Smooth muscle cell (in vitro differentiated cells): ENCODE measurements around the gene ATAD2B. TPM values are rescaled to one million over a fixed set of nuclear protein-coding genes. Genes with fewer than 3 reads are reported as not detected.

ENCODE experiments used
- DNase-seq: peaks from one replicate; lab custom pipeline; 2025; ENCODE audit not compliant: unreplicated experiment; lab: John Stamatoyannopoulos, UW
- H2AFZ ChIP-seq: fragments of 200-600 bp; sonication (generic); 2 replicates; pipeline ENCODE4 v1.6.0; 2016; ENCODE audit warnings: antibody characterized with exemption, low read depth, mild to moderate bottlenecking
- H3F3A ChIP-seq: fragments of 200-600 bp; sonication (generic); 2 replicates; pipeline ENCODE4 v1.6.0; 2017; ENCODE audit warnings: antibody characterized with exemption, low read depth
- H3K27ac ChIP-seq: fragments of 200-600 bp; sonication (generic); 2 replicates; pipeline ENCODE4 v1.5.1; 2016; ENCODE audit warnings: low read depth, mild to moderate bottlenecking
- H3K27me3 ChIP-seq: fragments of 200-600 bp; sonication (generic); 2 replicates; pipeline ENCODE4 v1.6.1; 2016; ENCODE audit warnings: low read depth, mild to moderate bottlenecking
- H3K36me3 ChIP-seq: fragments of 200-600 bp; sonication (generic); 2 replicates; pipeline ENCODE4 v1.5.1; 2016; ENCODE audit warnings: low read depth
- H3K4me1 ChIP-seq: fragments of 200-600 bp; sonication (generic); 2 replicates; pipeline ENCODE4 v1.5.1; 2016; ENCODE audit warnings: low read depth
- H3K4me2 ChIP-seq: fragments of 200-600 bp; sonication (generic); 2 replicates; pipeline ENCODE4 v1.6.0; 2016; ENCODE audit warnings: mild to moderate bottlenecking
- H3K4me3 ChIP-seq: fragments of 200-600 bp; sonication (generic); 2 replicates; pipeline ENCODE4 v1.5.1; 2016; ENCODE audit warnings: mild to moderate bottlenecking
- H3K79me2 ChIP-seq: fragments of 200-600 bp; sonication (generic); 2 replicates; pipeline ENCODE4 v1.6.0; 2016; ENCODE audit warnings: low read depth, mild to moderate bottlenecking
- H3K9ac ChIP-seq: fragments of 200-600 bp; sonication (generic); 2 replicates; pipeline ENCODE4 v1.6.0; 2016; ENCODE audit warnings: low read depth
- H3K9me3 ChIP-seq: fragments of 200-600 bp; sonication (generic); replicated peaks from 2 replicates; pipeline ENCODE4 v1.5.1; 2016; ENCODE audit warnings: low read depth
- H4K20me1 ChIP-seq: fragments of 200-600 bp; sonication (generic); 2 replicates; pipeline ENCODE4 v1.6.0; 2016; ENCODE audit warnings: low read depth
- WGBS: methylation state at CpG from one replicate; pipeline ENCODE4 v1.1.7; 2016; ENCODE audit warnings: low lambda C conversion rate; 5-methylcytosine and 5-hydroxymethylcytosine counted together
- polyA plus RNA-seq: library from polyadenylated mRNA; unstranded; fragments of >200 nt; fragmentation: Nextera tagmentation; extraction: Ambion mirVana; gene quantifications from 2 replicates; pipeline ENCODE4 v1.2.1, GENCODE V29; 2016
- total RNA-seq: library from RNA; depleted of rRNA; stranded (reverse); fragments of >200 nt; gene quantifications from 2 replicates; pipeline ENCODE4 v1.2.3, GENCODE V29; 2014
- TF ChIP-seq, protein P1 (sequence below): fragments of 200-600 bp; sonication (generic); IDR thresholded peaks from 2 replicates; pipeline ENCODE4 v1.5.1; 2017; ENCODE audit warnings: borderline replicate concordance, mild to moderate bottlenecking, antibody characterized with exemption; ENCODE audit not compliant: insufficient read depth, poor library complexity, severe bottlenecking

The ATAD2B gene
- total and polyA plus RNA-seq, 2 experiments from 2014 or later = 6.2 to 17.5 TPM

DNA sequence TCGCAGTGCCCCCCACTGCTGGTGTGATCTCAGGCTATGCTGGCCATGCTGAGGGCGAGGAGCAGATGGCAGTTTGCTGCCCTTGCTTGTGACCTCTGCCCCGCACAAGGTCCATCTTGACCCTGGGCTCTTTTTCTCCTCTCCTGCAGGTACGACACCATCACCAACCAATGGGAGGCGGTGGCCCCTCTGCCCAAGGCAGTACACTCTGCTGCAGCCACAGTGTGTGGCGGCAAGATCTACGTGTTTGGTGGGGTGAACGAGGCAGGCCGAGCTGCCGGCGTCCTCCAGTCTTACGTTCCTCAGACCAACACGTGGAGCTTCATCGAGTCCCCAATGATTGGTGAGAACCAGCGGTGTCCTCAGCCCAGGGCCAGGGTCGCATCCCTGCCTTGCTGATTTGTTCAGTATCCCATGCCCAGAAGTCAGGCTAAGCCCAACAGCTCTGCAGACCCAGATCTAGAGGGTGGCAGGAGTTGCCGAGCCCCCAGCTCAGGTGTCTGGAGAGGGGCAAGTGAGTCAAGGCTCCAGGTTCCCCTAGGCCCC, 223.8 kb downstream of the ATAD2B start:
- H3K27me3 ChIP-seq = no peaks in the 10 kb centered on the region
- H3K36me3 ChIP-seq = no peaks in the 10 kb centered on the region
- no peak overlapping the region for H3K4me3 ChIP-seq
- H3K4me1 ChIP-seq = no peaks in the 10 kb centered on the region
- H3K27ac ChIP-seq = no peak overlapping the region
- no peak overlapping the region for H3K4me2 ChIP-seq
- no peak for DNase-seq
- no peaks in the 10 kb centered on the region for H4K20me1 ChIP-seq
- H3F3A ChIP-seq = no peaks in the 10 kb centered on the region
- no peaks in the 10 kb centered on the region for H3K79me2 ChIP-seq
- no peak overlapping the region for H2AFZ ChIP-seq
- TF ChIP-seq, protein P1, sequence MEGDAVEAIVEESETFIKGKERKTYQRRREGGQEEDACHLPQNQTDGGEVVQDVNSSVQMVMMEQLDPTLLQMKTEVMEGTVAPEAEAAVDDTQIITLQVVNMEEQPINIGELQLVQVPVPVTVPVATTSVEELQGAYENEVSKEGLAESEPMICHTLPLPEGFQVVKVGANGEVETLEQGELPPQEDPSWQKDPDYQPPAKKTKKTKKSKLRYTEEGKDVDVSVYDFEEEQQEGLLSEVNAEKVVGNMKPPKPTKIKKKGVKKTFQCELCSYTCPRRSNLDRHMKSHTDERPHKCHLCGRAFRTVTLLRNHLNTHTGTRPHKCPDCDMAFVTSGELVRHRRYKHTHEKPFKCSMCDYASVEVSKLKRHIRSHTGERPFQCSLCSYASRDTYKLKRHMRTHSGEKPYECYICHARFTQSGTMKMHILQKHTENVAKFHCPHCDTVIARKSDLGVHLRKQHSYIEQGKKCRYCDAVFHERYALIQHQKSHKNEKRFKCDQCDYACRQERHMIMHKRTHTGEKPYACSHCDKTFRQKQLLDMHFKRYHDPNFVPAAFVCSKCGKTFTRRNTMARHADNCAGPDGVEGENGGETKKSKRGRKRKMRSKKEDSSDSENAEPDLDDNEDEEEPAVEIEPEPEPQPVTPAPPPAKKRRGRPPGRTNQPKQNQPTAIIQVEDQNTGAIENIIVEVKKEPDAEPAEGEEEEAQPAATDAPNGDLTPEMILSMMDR = no peak
- H3K9me3 ChIP-seq = no peaks in the 10 kb centered on the region
- H3K9ac ChIP-seq = no peak overlapping the region
- WGBS = 95% methylated on average over 17 of the region's 17 CpGs

DNA sequence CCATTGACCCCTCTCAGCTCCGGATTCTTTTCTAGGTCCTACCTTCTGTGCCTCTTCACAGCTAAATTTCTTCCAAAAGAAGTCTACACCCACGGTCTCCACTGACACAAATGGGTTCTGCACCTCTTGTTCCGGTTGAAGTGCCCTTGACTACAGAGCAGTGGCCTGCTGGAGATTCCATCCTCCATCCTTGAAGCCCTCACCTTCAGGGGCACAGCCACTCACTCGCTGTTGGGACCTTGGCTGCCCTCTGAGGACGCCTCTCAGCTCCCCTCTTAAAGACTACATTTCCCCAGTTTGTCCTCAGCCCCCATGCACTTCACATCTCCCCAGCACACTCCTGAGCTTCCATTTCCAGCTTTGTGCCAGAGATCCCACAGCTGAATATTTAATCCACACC, 226.3 kb downstream of the ATAD2B start:
- no peaks in the 10 kb centered on the region for H3K9me3 ChIP-seq
- no peak overlapping the region for H3K9ac ChIP-seq
- no peaks in the 10 kb centered on the region for H4K20me1 ChIP-seq
- WGBS = 96% methylated on average over 5 of the region's 5 CpGs
- H3K27ac ChIP-seq = no peak overlapping the region
- H3K4me1 ChIP-seq = no peaks in the 10 kb centered on the region
- no peaks in the 10 kb centered on the region for H3K27me3 ChIP-seq
- H3K4me2 ChIP-seq = no peak overlapping the region
- no peaks in the 10 kb centered on the region for H3K36me3 ChIP-seq
- TF ChIP-seq, protein P1 = no peak
- no peak overlapping the region for H2AFZ ChIP-seq
- H3F3A ChIP-seq = no peaks in the 10 kb centered on the region
- no peak for DNase-seq
- H3K79me2 ChIP-seq = no peaks in the 10 kb centered on the region
- no peak overlapping the region for H3K4me3 ChIP-seq

DNA sequence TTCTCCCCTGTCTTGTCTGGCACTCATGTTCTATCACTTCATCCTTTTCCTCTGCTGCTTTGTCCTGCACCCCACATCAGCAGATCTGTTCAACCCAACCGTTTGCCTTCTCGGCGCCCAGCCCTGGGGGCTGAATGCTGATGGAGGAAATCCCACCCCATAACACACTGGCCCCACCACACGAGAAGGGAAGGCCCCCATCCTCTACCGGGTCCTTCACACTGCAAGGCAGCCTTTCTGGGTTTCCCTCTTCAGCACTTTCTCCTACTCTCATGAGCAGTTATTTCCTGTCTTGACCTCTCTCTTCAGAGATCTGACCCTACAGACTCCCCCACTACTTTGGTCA, 227.4 kb downstream of the ATAD2B start:
- Histone ChIP-seq H4K20me1 (no peaks in the 10 kb centered on the region), H3K9me3 (no peaks in the 10 kb centered on the region), H3F3A (no peaks in the 10 kb centered on the region), H3K4me2 (no peak overlapping the region), H3K9ac (no peak overlapping the region), H3K36me3 (no peaks in the 10 kb centered on the region), H3K27ac (no peak overlapping the region), H3K4me3 (no peak overlapping the region), H3K4me1 (no peaks in the 10 kb centered on the region), H3K79me2 (no peaks in the 10 kb centered on the region), H3K27me3 (no peaks in the 10 kb centered on the region), H2AFZ (no peak overlapping the region)
- WGBS = 96% methylated on average over 5 of the region's 5 CpGs
- TF ChIP-seq, protein P1 = no peak
- DNase-seq = no peak
